CD4-positive, CD25-positive, alpha-beta regulatory T cell (primary cell): ENCODE measurements around the gene FUT7. TPM values are rescaled to one million over a fixed set of nuclear protein-coding genes. Genes with fewer than 3 reads are reported as not detected.

Experiments
- ATAC-seq, 2 donors: fragments of 150-1000 bp; cut with Tn5 transposase; one replicate each; pipeline ENCODE4 v1.10.0; 2021; ENCODE audit warnings: low read depth in 2 of 2, moderate number of reproducible peaks in 2 of 2, moderate library complexity in 1 of 2
- DNase-seq, 3 donors: peaks; one replicate each; pipeline versions ENCODE4 v3.0.0 to v3.0.0-alpha.2; 2012 to 2022; ENCODE audit warnings: mixed read lengths in 1 of 3
- H3K27ac ChIP-seq: one replicate; pipeline ENCODE4 v1.7.0; 2013; ENCODE audit warnings: mild to moderate bottlenecking, low read length; ENCODE audit not compliant: insufficient read depth, poor library complexity, severe bottlenecking
- H3K27me3 ChIP-seq: one replicate; pipeline ENCODE4 v1.7.0; 2013; ENCODE audit warnings: low read length; ENCODE audit not compliant: control insufficient read depth, insufficient read depth
- H3K36me3 ChIP-seq: one replicate; pipeline ENCODE4 v1.7.0; 2013; ENCODE audit warnings: mild to moderate bottlenecking, low read length, moderate library complexity; ENCODE audit not compliant: control insufficient read depth, insufficient read depth
- H3K4me1 ChIP-seq: 2 replicates; pipeline ENCODE4 v1.7.0; 2013; ENCODE audit warnings: mild to moderate bottlenecking, low read length; ENCODE audit not compliant: insufficient read depth, control insufficient read depth, poor library complexity, severe bottlenecking
- H3K4me3 ChIP-seq: one replicate; pipeline ENCODE4 v1.7.0; 2013; ENCODE audit warnings: low read depth, mild to moderate bottlenecking, low read length, moderate library complexity
- H3K9me3 ChIP-seq, 2 experiments: 1 replicate in 1 of 2; 2 replicates in 1 of 2; pipeline ENCODE4 v1.7.0; 2013; ENCODE audit warnings: low read length in 2 of 2, mild to moderate bottlenecking in 1 of 2, moderate library complexity in 1 of 2; ENCODE audit not compliant: control insufficient read depth in 2 of 2
- H3K27ac Mint-ChIP-seq, 3 donors: one replicate each; pipeline ENCODE4 v1.8.0; 2020 to 2022; ENCODE audit warnings: mild to moderate bottlenecking in 3 of 3, mixed read lengths in 3 of 3, moderate library complexity in 2 of 3
- H3K27me3 Mint-ChIP-seq: one replicate; pipeline ENCODE4 v1.8.0; 2022; ENCODE audit warnings: mild to moderate bottlenecking, mixed read lengths
- H3K36me3 Mint-ChIP-seq: one replicate; pipeline ENCODE4 v1.8.0; 2020; ENCODE audit warnings: mixed read lengths
- H3K4me1 Mint-ChIP-seq, 4 donors: one replicate each; pipeline ENCODE4 v1.8.0; 2020 to 2022; ENCODE audit warnings: mixed read lengths in 4 of 4, mild to moderate bottlenecking in 1 of 4
- H3K4me3 Mint-ChIP-seq, 4 donors: one replicate each; pipeline ENCODE4 v1.8.0; 2020 to 2022; ENCODE audit warnings: mild to moderate bottlenecking in 4 of 4, mixed read lengths in 4 of 4, moderate library complexity in 3 of 4
- H3K9me3 Mint-ChIP-seq, 7 donors: one replicate each; pipeline ENCODE4 v1.8.0; 2020 to 2022; ENCODE audit warnings: mixed read lengths in 7 of 7, mild to moderate bottlenecking in 3 of 7, moderate library complexity in 2 of 7
- polyA plus RNA-seq, 4 donors: library from polyadenylated mRNA; unstranded; fragments of 300-500 nt; fragmentation: Illumina TruSeq; gene quantifications; one replicate each; pipeline ENCODE4 v1.2.3, GENCODE V29; 2021
- total RNA-seq: library from RNA; stranded (reverse); gene quantifications from one replicate; pipeline ENCODE4 v1.2.3, GENCODE V29; 2022

Gene FUT7
- total and polyA plus RNA-seq, 5 donors from 2014 or later: 15.2 to 79.0 (median 37.4) TPM

DNA sequence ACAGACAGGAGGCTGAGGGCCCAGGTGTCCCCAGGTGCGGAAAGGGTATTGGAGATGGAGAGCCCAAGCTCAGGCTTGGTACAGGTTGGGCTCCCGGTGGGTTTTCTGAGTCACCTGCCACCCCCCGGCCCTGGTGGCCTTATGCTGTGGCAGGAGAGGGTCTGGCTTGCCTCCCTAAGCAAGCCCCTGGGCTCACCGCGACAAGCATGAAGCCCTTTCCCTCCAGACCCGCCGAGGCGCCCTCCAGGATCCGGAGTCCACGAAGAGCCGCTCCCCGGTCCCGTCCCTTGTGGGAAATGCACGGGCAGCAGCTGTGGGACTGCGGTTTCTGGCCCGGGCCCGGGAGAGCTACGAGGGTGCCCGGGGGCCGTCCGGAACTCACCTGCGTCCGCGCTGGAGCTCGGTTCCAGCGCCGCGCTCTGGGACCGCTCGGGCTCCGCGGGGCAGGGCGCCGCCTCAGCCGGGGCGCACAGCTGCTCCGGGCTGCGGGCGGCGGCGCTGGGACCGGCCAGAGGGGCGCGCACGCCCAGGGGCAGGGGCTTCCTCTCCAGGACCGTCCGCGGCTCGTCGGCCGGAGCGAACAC is 37.7 kb upstream of the FUT7 start:
- H3K27ac ChIP-seq: no peak overlapping the region
- DNase-seq (peak in 1 of 3 donors; percentile 21), ATAC-seq (no peak)
- no peaks in the 10 kb centered on the region for H3K27me3 ChIP-seq
- H3K36me3 ChIP-seq: no peaks in the 10 kb centered on the region
- no peak overlapping the region for H3K4me3 ChIP-seq
- H3K36me3 Mint-ChIP-seq: no peaks in the 10 kb centered on the region
- peaks cover 31% of the 10 kb centered on the region for H3K4me1 ChIP-seq
- H3K27ac Mint-ChIP-seq: no peak overlapping the region
- H3K9me3 ChIP-seq: no peaks in the 10 kb centered on the region
- peaks cover 4 to 20% (median 13%) of the 10 kb centered on the region in 4 donors for H3K4me1 Mint-ChIP-seq
- peaks cover 0 to 1% (median 0%) of the 10 kb centered on the region in 7 donors for H3K9me3 Mint-ChIP-seq
- peak overlapping the region in 3 of 4 donors; percentile 32 to 62 (median 39) for H3K4me3 Mint-ChIP-seq
- H3K27me3 Mint-ChIP-seq: peaks cover 4% of the 10 kb centered on the region

DNA sequence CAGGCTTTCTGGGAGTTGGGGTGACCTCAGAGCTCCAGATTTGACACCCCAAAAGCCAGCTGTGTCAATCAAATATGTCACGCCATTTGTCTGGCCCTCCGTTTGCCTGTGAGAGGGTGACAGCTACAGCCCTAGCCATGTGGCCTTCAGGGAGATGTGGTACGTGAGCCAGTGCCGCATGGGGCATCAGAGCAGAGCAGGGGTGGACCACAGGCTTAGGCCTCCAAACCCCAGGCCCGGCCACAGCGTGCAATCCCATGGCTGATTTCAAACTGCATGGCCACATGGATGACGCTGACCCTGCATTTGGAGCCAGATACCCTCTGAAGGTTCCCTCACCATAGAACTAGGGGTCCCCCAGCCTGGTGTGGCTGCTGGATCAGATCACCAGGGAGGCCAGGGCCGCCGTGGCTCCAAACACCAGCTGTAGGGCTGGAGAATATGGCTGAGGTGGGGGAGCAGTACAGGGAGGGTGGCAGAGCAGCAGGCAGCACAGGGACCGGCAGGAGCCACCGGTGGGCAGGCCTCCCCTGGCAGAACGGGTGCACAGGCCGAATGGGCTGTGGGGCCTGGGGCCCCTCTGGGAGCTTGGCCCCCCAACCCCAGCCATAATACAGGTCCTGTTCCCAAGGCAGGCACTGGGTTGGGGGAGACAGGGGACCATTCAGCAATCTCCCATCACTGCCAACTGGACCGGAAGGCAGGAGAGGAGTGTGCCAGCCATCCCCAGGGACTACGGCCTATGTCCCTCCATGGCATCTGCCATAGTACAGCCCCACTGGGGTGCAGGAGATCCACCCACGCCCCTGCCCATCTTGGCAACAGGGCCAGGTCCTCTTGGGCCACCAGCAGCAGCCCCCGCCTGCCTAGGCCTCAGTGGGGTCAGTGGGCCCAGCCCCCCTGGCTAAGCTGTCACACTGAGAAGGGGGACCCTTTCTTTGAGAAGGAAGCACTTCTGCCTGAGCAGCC is 36.9 kb upstream of the FUT7 start:
- H3K27ac Mint-ChIP-seq: no peak overlapping the region

DNA sequence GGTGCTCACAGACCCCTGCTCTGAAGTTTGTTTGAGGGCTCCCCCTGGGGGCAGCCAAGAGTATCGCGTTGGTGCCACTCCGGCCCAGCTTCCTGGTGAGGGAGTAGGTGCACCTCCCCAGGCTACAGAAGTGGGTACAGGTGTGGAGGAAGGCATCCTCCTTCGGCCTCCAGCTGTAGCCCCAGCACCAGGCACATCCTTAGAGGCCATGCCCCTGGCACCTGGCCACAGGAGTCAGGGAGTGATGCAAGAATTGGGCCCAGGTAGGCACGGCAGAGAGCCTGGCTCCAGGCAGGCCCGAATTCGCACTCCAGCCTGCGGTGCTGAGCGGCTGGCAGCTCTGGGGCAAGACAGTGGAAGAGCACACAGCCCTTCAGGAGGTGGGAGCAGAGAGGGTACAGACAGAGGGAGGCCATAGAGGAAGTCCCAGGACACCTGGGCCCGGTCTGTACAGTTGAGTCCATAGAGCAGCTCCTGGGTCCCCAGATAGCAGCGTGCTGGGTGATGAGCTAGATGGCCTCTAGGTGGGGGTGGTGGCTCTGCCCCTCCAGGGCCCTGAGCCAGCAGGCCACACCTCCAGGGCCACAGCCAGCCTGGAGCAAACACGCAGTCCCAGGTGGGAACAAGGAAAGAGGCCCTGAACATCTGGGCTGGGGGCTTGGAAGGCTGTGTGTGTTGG is 36.1 kb upstream of the FUT7 start:
- Histone ChIP-seq H3K4me1 (peaks cover 31% of the 10 kb centered on the region), H3K36me3 (no peaks in the 10 kb centered on the region), H3K27ac (peak overlapping the region; percentile 34), H3K27me3 (no peaks in the 10 kb centered on the region), H3K4me3 (no peak overlapping the region), H3K9me3 (no peaks in the 10 kb centered on the region)
- H3K4me1 Mint-ChIP-seq: peaks cover 4 to 23% (median 11%) of the 10 kb centered on the region in 4 donors
- ATAC-seq (peak; percentile 57 to 64), DNase-seq (peak; percentile 75 to 93 (median 85))
- H3K27ac Mint-ChIP-seq: peak overlapping the region; percentile 26 to 86 (median 85)
- H3K9me3 Mint-ChIP-seq: peaks cover 0 to 1% (median 0%) of the 10 kb centered on the region in 7 donors
- H3K4me3 Mint-ChIP-seq: peak overlapping the region; percentile 59 to 86 (median 80)
- H3K36me3 Mint-ChIP-seq: no peaks in the 10 kb centered on the region
- peaks cover 4% of the 10 kb centered on the region for H3K27me3 Mint-ChIP-seq

More for the DNA sequence above, 36.9 kb upstream of the FUT7 start:
- Histone ChIP-seq H3K4me3 (no peak overlapping the region), H3K27ac (no peak overlapping the region), H3K4me1 (peaks cover 31% of the 10 kb centered on the region), H3K36me3 (no peaks in the 10 kb centered on the region), H3K27me3 (no peaks in the 10 kb centered on the region), H3K9me3 (no peaks in the 10 kb centered on the region)
- Mint-ChIP-seq H3K36me3 (no peaks in the 10 kb centered on the region), H3K4me3 (peak overlapping the region in 3 of 4 donors; percentile 32 to 62 (median 39)), H3K9me3 (peaks cover 0 to 1% (median 0%) of the 10 kb centered on the region in 7 donors), H3K4me1 (peaks cover 4 to 23% (median 12%) of the 10 kb centered on the region in 4 donors), H3K27me3 (peaks cover 4% of the 10 kb centered on the region)
- ATAC-seq (no peak), DNase-seq (no peak)

DNA sequence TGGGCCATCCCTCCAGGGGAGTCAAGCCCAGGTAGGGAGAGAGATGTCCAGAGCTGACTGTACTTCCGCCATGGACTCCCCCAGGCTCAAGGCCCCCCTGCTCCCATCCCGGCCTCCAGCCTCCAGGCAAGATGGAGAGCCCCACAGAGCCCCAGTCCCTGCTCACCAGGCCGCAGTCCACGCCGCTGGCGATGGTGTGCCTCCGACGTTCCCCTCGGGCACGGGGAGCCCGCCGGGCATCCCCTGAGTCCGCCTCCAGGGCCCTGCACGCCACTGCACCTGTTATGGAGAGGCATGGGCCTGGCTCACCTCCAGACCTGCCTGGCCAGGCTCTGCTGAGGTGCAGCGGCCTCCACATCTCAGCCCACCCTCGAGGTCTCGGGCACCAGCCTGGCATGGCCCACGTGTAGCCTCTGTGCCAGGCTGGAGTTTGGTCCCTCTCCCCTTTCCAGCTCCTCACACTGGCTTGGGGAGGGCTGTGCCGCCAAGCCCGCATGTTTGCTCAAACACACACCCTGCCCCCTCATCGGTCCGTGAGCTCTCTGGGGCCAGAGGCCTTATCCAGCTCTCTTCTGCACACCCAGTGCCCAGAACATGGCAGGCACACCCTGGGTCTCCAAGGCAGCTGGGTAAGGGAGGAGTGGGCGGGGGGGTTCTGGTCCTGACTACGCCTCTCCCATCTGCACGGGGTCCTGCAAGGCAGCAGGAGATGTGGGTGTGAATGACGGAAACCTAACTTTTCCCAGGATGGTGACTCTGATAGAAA is 34.4 kb upstream of the FUT7 start:
- Histone ChIP-seq H3K27me3 (no peaks in the 10 kb centered on the region), H3K4me3 (no peak overlapping the region), H3K9me3 (no peaks in the 10 kb centered on the region), H3K36me3 (no peaks in the 10 kb centered on the region), H3K4me1 (peaks cover 31% of the 10 kb centered on the region), H3K27ac (no peak overlapping the region)
- H3K4me3 Mint-ChIP-seq: no peak overlapping the region
- peaks cover 4 to 19% (median 10%) of the 10 kb centered on the region in 4 donors for H3K4me1 Mint-ChIP-seq
- no peak for ATAC-seq
- no peak overlapping the region for H3K27ac Mint-ChIP-seq
- peaks cover 0 to 1% (median 0%) of the 10 kb centered on the region in 7 donors for H3K9me3 Mint-ChIP-seq
- no peaks in the 10 kb centered on the region for H3K36me3 Mint-ChIP-seq
- no peak for DNase-seq
- H3K27me3 Mint-ChIP-seq: peaks cover 4% of the 10 kb centered on the region

DNA sequence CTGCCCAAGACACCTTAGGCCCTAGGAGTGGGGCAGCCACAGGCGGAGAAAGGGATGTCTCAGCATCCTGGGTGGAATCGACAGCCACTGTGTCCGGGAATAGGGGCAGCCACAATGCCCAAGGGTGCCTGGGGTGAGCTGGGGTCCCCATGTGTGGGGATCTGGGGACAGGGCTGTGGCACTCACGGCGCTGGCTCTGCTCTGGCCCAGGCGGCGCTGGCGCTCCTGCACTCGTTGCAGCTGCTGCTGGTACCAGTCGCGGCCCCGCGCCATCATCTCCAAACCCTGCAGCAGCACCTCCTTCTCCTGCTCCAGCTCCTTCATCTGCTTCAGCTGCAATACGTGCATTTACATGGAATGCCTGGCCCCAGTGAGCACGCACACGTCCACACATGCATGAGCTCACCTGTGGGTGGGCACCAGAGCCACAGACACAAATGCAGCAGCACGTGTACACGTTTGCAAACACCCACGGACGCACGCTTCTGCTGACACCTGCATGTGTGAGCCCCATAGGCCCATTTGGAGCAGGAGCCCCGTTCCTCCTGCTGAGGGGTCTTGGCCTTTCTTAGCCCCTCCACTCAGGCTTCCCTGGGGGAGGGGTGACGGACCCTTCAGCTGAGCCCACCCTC is 33.6 kb upstream of the FUT7 start:
- Mint-ChIP-seq H3K27me3 (peaks cover 4% of the 10 kb centered on the region), H3K4me3 (no peak overlapping the region), H3K9me3 (peaks cover 0 to 1% (median 0%) of the 10 kb centered on the region in 7 donors), H3K4me1 (peaks cover 4 to 12% (median 7%) of the 10 kb centered on the region in 4 donors), H3K36me3 (no peaks in the 10 kb centered on the region), H3K27ac (no peak overlapping the region)
- no peak overlapping the region for H3K27ac ChIP-seq
- no peaks in the 10 kb centered on the region for H3K36me3 ChIP-seq
- no peak overlapping the region for H3K4me3 ChIP-seq
- no peaks in the 10 kb centered on the region for H3K27me3 ChIP-seq
- H3K9me3 ChIP-seq: no peaks in the 10 kb centered on the region
- ATAC-seq (no peak), DNase-seq (no peak)
- peaks cover 23% of the 10 kb centered on the region for H3K4me1 ChIP-seq

DNA sequence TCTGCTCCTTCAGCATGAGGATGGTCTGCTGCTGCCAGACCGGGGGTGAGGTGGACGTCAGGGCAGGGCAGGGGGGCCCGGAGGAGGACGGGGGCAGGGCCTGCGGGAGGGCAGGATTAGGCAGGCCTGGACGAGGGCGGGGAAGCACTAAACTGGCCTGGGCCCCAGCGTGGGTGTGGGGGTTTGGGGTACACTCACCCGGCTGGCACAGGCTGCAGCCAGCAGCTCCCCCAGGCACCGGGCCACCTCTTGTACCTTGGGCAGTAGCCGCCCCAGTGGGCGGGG is 32.9 kb upstream of the FUT7 start:
- H3K27ac Mint-ChIP-seq: no peak overlapping the region
- H3K9me3 Mint-ChIP-seq: peaks cover 0 to 1% (median 0%) of the 10 kb centered on the region in 7 donors
- Histone ChIP-seq H3K27ac (no peak overlapping the region), H3K27me3 (no peaks in the 10 kb centered on the region), H3K36me3 (no peaks in the 10 kb centered on the region), H3K9me3 (no peaks in the 10 kb centered on the region), H3K4me1 (peaks cover 21% of the 10 kb centered on the region), H3K4me3 (no peak overlapping the region)
- H3K4me3 Mint-ChIP-seq: no peak overlapping the region
- ATAC-seq (no peak), DNase-seq (no peak)
- no peaks in the 10 kb centered on the region for H3K36me3 Mint-ChIP-seq
- H3K4me1 Mint-ChIP-seq: peaks cover 4 to 10% (median 7%) of the 10 kb centered on the region in 4 donors
- H3K27me3 Mint-ChIP-seq: peaks cover 4% of the 10 kb centered on the region
